ENCODE results near the gene BAG2. TPM values are rescaled to one million over a fixed set of nuclear protein-coding genes. Genes with fewer than 3 reads are reported as not detected.

Gene BAG2
- polyA plus RNA-seq, 3 donors, result 0.09 to 0.21 (median 0.20) TPM

GRCh38 chr6:57143690-57144089, 28.4 kb upstream of the BAG2 start:
- no peak overlapping the region for H3K4me2 ChIP-seq (replicated peaks; ENCODE audit: extremely low read depth, low read length, poor library complexity, severe bottlenecking)
- no peak overlapping the region for H3K4me3 ChIP-seq (replicated peaks in 1 of 3; ENCODE audit: low read depth in 2 of 3, low read length in 3 of 3)
- no peaks in the 10 kb centered on the region for H3K27me3 ChIP-seq (ENCODE audit: control insufficient read depth in 2 of 2, insufficient read depth in 2 of 2, low read length in 2 of 2)
- Mint-ChIP-seq H3K36me3 (peaks cover 60 to 67% of the 10 kb centered on the region in 2 donors), H3K4me3 (no peak overlapping the region), H3K4me1 (no peaks in the 10 kb centered on the region), H3K27me3 (ENCODE audit: low read depth in 3 of 3) (peaks cover 0 to 2% (median 0%) of the 10 kb centered on the region in 3 donors), H3K27ac (peak overlapping the region in 1 of 7 donors; percentile 41), H3K9me3 (peaks cover 0 to 3% (median 0%) of the 10 kb centered on the region in 7 donors)
- H3K9ac ChIP-seq (ENCODE audit: insufficient read depth, low read length, poor library complexity, severe bottlenecking), result no peak overlapping the region
- H3K9me3 ChIP-seq (replicated peaks in 1 of 2; ENCODE audit: control insufficient read depth in 1 of 2, insufficient read depth in 1 of 2, low read length in 2 of 2), result no peaks in the 10 kb centered on the region
- no peak for DNase-seq
- H2AFZ ChIP-seq (ENCODE audit: insufficient read depth, low read depth, low read length, poor library complexity, severe bottlenecking), result no peak overlapping the region
- no peaks in the 10 kb centered on the region for H4K20me1 ChIP-seq (ENCODE audit: insufficient read depth, low read length)
- H3K4me1 ChIP-seq (ENCODE audit: control insufficient read depth in 1 of 2, insufficient read depth in 2 of 2, low read length in 2 of 2), result no peaks in the 10 kb centered on the region
- TF ChIP-seq CTCF (IDR thresholded peaks at IDR 0.05), result no peak
- WGBS (ENCODE audit: insufficient coverage), result no CpG with 5 or more reads among the region's 1 CpG
- no peaks in the 10 kb centered on the region for H3K79me2 ChIP-seq (ENCODE audit: insufficient read depth, low read length)
- H3K27ac ChIP-seq (ENCODE audit: low read depth in 1 of 2, low read length in 2 of 2), result no peak overlapping the region
- intact Hi-C loops (cut with micrococcal nuclease), result no loop called here
- peaks cover 31 to 72% of the 10 kb centered on the region in 2 donors for H3K36me3 ChIP-seq (replicated peaks in 1 of 2; ENCODE audit: control insufficient read depth in 1 of 2, insufficient read depth in 2 of 2, low read length in 2 of 2)

- no peak overlapping the region for H2AFZ ChIP-seq (ENCODE audit: insufficient read depth, low read depth, low read length, poor library complexity, severe bottlenecking)
- WGBS (ENCODE audit: insufficient coverage), result 92% methylated on average over 1 of the region's 5 CpGs
- H3K4me3 ChIP-seq (replicated peaks in 1 of 3; ENCODE audit: low read depth in 2 of 3, low read length in 3 of 3), result no peak overlapping the region
- H3K27me3 Mint-ChIP-seq (ENCODE audit: low read depth in 3 of 3), result no peaks in the 10 kb centered on the region
- H3K27me3 ChIP-seq (ENCODE audit: control insufficient read depth in 2 of 2, insufficient read depth in 2 of 2, low read length in 2 of 2), result no peaks in the 10 kb centered on the region
- H3K4me3 Mint-ChIP-seq, result no peak overlapping the region
- H3K36me3 Mint-ChIP-seq, result peaks cover 57 to 62% of the 10 kb centered on the region in 2 donors
- H3K9me3 Mint-ChIP-seq, result no peaks in the 10 kb centered on the region
- H3K27ac ChIP-seq (ENCODE audit: low read depth in 1 of 2, low read length in 2 of 2), result no peak overlapping the region
- no peaks in the 10 kb centered on the region for H3K4me1 Mint-ChIP-seq
- H3K9me3 ChIP-seq (replicated peaks in 1 of 2; ENCODE audit: control insufficient read depth in 1 of 2, insufficient read depth in 1 of 2, low read length in 2 of 2), result no peaks in the 10 kb centered on the region
- H3K27ac Mint-ChIP-seq, result no peak overlapping the region
- H3K79me2 ChIP-seq (ENCODE audit: insufficient read depth, low read length), result no peaks in the 10 kb centered on the region
- H3K36me3 ChIP-seq (replicated peaks in 1 of 2; ENCODE audit: control insufficient read depth in 1 of 2, insufficient read depth in 2 of 2, low read length in 2 of 2), result peaks cover 46 to 65% of the 10 kb centered on the region in 2 donors
- no peak for TF ChIP-seq CTCF (IDR thresholded peaks at IDR 0.05)
- no peaks in the 10 kb centered on the region for H3K4me1 ChIP-seq (ENCODE audit: control insufficient read depth in 1 of 2, insufficient read depth in 2 of 2, low read length in 2 of 2)
- DNase-seq, result no peak
- no peak overlapping the region for H3K9ac ChIP-seq (ENCODE audit: insufficient read depth, low read length, poor library complexity, severe bottlenecking)
- intact Hi-C loops (cut with micrococcal nuclease), result no loop called here
- no peak overlapping the region for H3K4me2 ChIP-seq (replicated peaks; ENCODE audit: extremely low read depth, low read length, poor library complexity, severe bottlenecking)
- H4K20me1 ChIP-seq (ENCODE audit: insufficient read depth, low read length), result no peaks in the 10 kb centered on the region
Observed at GRCh38 chr6:57147401-57147800, 24.7 kb upstream of the BAG2 start.
